Activated B cell treated with CpG ODN at 0.5 μM for 24 hours (primary cell): ENCODE data around the gene BCCIP. TPM values are rescaled to one million over a fixed set of nuclear protein-coding genes. Genes with fewer than 3 reads are reported as not detected.

Experiments used
- ATAC-seq: fragments of 200-7000 bp; cut with Tn5 transposase; one replicate; pipeline ENCODE4 v1.10.0; 2021; ENCODE audit warnings: low read depth, mild to moderate bottlenecking, moderate library complexity
- CTCF ChIA-PET: fragments of 350-600 bp; sonication (Branson Sonifier 250); formaldehyde crosslinking; loops from one replicate; lab custom pipeline; 2021; ENCODE audit warnings: antibody characterized with exemption; lab: Charles Lee
- POLR2A ChIA-PET: fragments of 350-600 bp; sonication (Branson Sonifier 250); formaldehyde crosslinking; loops from one replicate; lab custom pipeline; 2021; ENCODE audit warnings: antibody characterized with exemption; lab: Charles Lee
- DNase-seq: peaks from one replicate; pipeline ENCODE4 v3.0.0; 2022
- H3K27ac Mint-ChIP-seq: one replicate; pipeline ENCODE4 v1.8.0; 2020; ENCODE audit warnings: mixed read lengths
- H3K27me3 Mint-ChIP-seq: one replicate; pipeline ENCODE4 v1.8.0; 2021; ENCODE audit warnings: mixed read lengths
- H3K36me3 Mint-ChIP-seq: one replicate; pipeline ENCODE4 v1.8.0; 2021; ENCODE audit warnings: low read depth, mixed read lengths
- H3K4me1 Mint-ChIP-seq: one replicate; pipeline ENCODE4 v1.8.0; 2021; ENCODE audit warnings: mixed read lengths
- H3K4me3 Mint-ChIP-seq: one replicate; pipeline ENCODE4 v1.8.0; 2020; ENCODE audit warnings: mild to moderate bottlenecking, mixed read lengths
- H3K9me3 Mint-ChIP-seq: one replicate; pipeline ENCODE4 v1.8.0; 2020; ENCODE audit warnings: mixed read lengths
- intact Hi-C: fragments of 100-400 bp; cut with micrococcal nuclease; formaldehyde crosslinking; loops from one replicate; pipeline ENCODE4 v1.15.1; 2024
- total RNA-seq: library from RNA; stranded (reverse); gene quantifications from 2 replicates; pipeline ENCODE4 v1.2.3, GENCODE V29; 2022
- TF ChIP-seq, protein P1 (sequence below): fragments of 200-600 bp; IDR thresholded peaks from one replicate; pipeline ENCODE4 v1.8.0; 2022; ENCODE audit warnings: antibody characterized with exemption, mild to moderate bottlenecking

BCCIP gene
- total RNA-seq, 1 donor from 2014 or later = 63.6 TPM

- TF ChIP-seq, protein P1, sequence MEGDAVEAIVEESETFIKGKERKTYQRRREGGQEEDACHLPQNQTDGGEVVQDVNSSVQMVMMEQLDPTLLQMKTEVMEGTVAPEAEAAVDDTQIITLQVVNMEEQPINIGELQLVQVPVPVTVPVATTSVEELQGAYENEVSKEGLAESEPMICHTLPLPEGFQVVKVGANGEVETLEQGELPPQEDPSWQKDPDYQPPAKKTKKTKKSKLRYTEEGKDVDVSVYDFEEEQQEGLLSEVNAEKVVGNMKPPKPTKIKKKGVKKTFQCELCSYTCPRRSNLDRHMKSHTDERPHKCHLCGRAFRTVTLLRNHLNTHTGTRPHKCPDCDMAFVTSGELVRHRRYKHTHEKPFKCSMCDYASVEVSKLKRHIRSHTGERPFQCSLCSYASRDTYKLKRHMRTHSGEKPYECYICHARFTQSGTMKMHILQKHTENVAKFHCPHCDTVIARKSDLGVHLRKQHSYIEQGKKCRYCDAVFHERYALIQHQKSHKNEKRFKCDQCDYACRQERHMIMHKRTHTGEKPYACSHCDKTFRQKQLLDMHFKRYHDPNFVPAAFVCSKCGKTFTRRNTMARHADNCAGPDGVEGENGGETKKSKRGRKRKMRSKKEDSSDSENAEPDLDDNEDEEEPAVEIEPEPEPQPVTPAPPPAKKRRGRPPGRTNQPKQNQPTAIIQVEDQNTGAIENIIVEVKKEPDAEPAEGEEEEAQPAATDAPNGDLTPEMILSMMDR = no peak
- no peaks in the 10 kb centered on the region for H3K27me3 Mint-ChIP-seq
- ChIA-PET CTCF (no interaction called here), POLR2A (no interaction called here)
- DNase-seq (no peak), ATAC-seq (no peak)
- intact Hi-C loops = loop anchor here (5.0 kb wide), 2 partner anchors 222 to 903 kb away; no protein-coding TSS in a partner anchor
- no peaks in the 10 kb centered on the region for H3K9me3 Mint-ChIP-seq
- peaks cover 25% of the 10 kb centered on the region for H3K4me1 Mint-ChIP-seq
- peaks cover 6% of the 10 kb centered on the region for H3K36me3 Mint-ChIP-seq
- no peak overlapping the region for H3K27ac Mint-ChIP-seq
- no peak overlapping the region for H3K4me3 Mint-ChIP-seq
Measured at GRCh38 chr10:125820701-125821100, 2.6 kb upstream of the BCCIP start.

GRCh38 chr10:125823663-125824251 is 411 bp downstream of the BCCIP start:
- H3K27me3 Mint-ChIP-seq = no peaks in the 10 kb centered on the region
- TF ChIP-seq, protein P1 = no peak
- DNase-seq = no peak
- H3K4me3 Mint-ChIP-seq = no peak overlapping the region
- peak; percentile 4 for ATAC-seq
- ChIA-PET POLR2A (interaction anchor here (0.5 to 1.6 kb wide), 5 partner anchors 9 to 218 kb away, joined by 4 to 16 read pairs (median 4); partner anchors contain the start of gene EDRF1), CTCF (interaction anchor here (0.9 kb wide), 1 partner anchor 8 kb away, joined by 3 read pairs; no protein-coding TSS in a partner anchor)
- H3K9me3 Mint-ChIP-seq = no peaks in the 10 kb centered on the region
- peaks cover 29% of the 10 kb centered on the region for H3K36me3 Mint-ChIP-seq
- H3K4me1 Mint-ChIP-seq = peaks cover 38% of the 10 kb centered on the region
- H3K27ac Mint-ChIP-seq = no peak overlapping the region
- intact Hi-C loops = loop anchor here (1.0 to 5.0 kb wide), 3 partner anchors 104 to 906 kb away; partner anchors contain the start of gene EDRF1

- intact Hi-C loops = loop anchor here (5.0 kb wide), 2 partner anchors 218 to 907 kb away; no protein-coding TSS in a partner anchor
- H3K27ac Mint-ChIP-seq = no peak overlapping the region
- peaks cover 38% of the 10 kb centered on the region for H3K4me1 Mint-ChIP-seq
Measured at GRCh38 chr10:125824736-125825135, 1.4 kb downstream of the BCCIP start.

GRCh38 chr10:125827133-125827532 is 3.8 kb downstream of the BCCIP start:
- Mint-ChIP-seq H3K4me3 (no peak overlapping the region), H3K9me3 (no peaks in the 10 kb centered on the region), H3K36me3 (peaks cover 58% of the 10 kb centered on the region), H3K4me1 (peaks cover 22% of the 10 kb centered on the region), H3K27ac (no peak overlapping the region), H3K27me3 (no peaks in the 10 kb centered on the region)
- ChIA-PET CTCF (no interaction called here), POLR2A (no interaction called here)
- no peak for DNase-seq
- ATAC-seq = no peak
- intact Hi-C loops = no loop called here
- TF ChIP-seq, protein P1 = no peak

More at GRCh38 chr10:125824736-125825135, 1.4 kb downstream of the BCCIP start:
- Mint-ChIP-seq H3K27me3 (no peaks in the 10 kb centered on the region), H3K4me3 (no peak overlapping the region), H3K36me3 (peaks cover 39% of the 10 kb centered on the region), H3K9me3 (no peaks in the 10 kb centered on the region)
- TF ChIP-seq, protein P1 = no peak
- DNase-seq (no peak), ATAC-seq (no peak)
- ChIA-PET CTCF (no interaction called here), POLR2A (no interaction called here)

- POLR2A ChIA-PET = no interaction called here
- Mint-ChIP-seq H3K9me3 (no peaks in the 10 kb centered on the region), H3K36me3 (peaks cover 66% of the 10 kb centered on the region), H3K4me1 (peaks cover 17% of the 10 kb centered on the region), H3K4me3 (no peak overlapping the region), H3K27ac (no peak overlapping the region), H3K27me3 (no peaks in the 10 kb centered on the region)
- TF ChIP-seq, protein P1 = no peak
- intact Hi-C loops = no loop called here
- ATAC-seq (no peak), DNase-seq (no peak)
- CTCF ChIA-PET = no interaction called here
Measured at GRCh38 chr10:125828311-125828710, 5.0 kb downstream of the BCCIP start.
